Heart right ventricle (tissue), 16 donors: Measurements from ENCODE around the gene ZNF518B. TPM values are rescaled to one million over a fixed set of nuclear protein-coding genes. Genes with fewer than 3 reads are reported as not detected.

ENCODE experiments used
- ATAC-seq, 8 donors: fragments of 200-7000 bp; cut with Tn5 transposase; one replicate each; pipeline ENCODE4 v1.9.1; 2020; ENCODE audit warnings: mild to moderate bottlenecking in 8 of 8, moderate library complexity in 8 of 8, moderate number of reproducible peaks in 1 of 8
- DNase-seq, 2 donors: peaks; one replicate each; pipeline ENCODE4 v3.0.0-alpha.2; 2020
- H3K27ac ChIP-seq, 10 donors: fragments of 200-600 bp; sonication (generic) in 2 of 10; one replicate each; pipeline versions ENCODE4 v1.5.0 to v1.8.0; 2020 to 2022; ENCODE audit warnings: mild to moderate bottlenecking in 3 of 10
- H3K27me3 ChIP-seq, 7 donors: fragments of 200-600 bp; one replicate each; pipeline ENCODE4 v1.8.0; 2021 to 2022; ENCODE audit warnings: mild to moderate bottlenecking in 2 of 7
- H3K36me3 ChIP-seq, 9 donors: fragments of 200-600 bp; sonication (generic) in 1 of 9; one replicate each; pipeline versions ENCODE4 v1.5.0 to v1.8.0; 2020 to 2022; ENCODE audit warnings: mild to moderate bottlenecking in 2 of 9
- H3K4me1 ChIP-seq, 9 donors: fragments of 200-600 bp; sonication (generic) in 1 of 9; one replicate each; pipeline versions ENCODE4 v1.5.0 to v1.8.0; 2020 to 2022; ENCODE audit warnings: mild to moderate bottlenecking in 4 of 9
- H3K4me3 ChIP-seq, 10 donors: fragments of 200-600 bp; sonication (generic) in 2 of 10; one replicate each; pipeline versions ENCODE4 v1.5.0 to v1.8.0; 2020 to 2022; ENCODE audit warnings: mild to moderate bottlenecking in 7 of 10, moderate library complexity in 2 of 10
- H3K9me3 ChIP-seq, 11 donors: fragments of 200-600 bp in 10 of 11; sonication (generic) in 2 of 11; one replicate each; pipeline versions ENCODE4 v1.5.0 to v1.8.0; 2013 to 2022; ENCODE audit warnings: mild to moderate bottlenecking in 2 of 11, control low read depth in 1 of 11, moderate library complexity in 1 of 11
- WGBS, 2 donors: extraction: QIAGEN DNeasy Blood & Tissue Kit; methylation state at CpG; one replicate each; pipeline ENCODE4 v1.1.7; 2013; ENCODE audit warnings: inconsistent platforms in 1 of 2; 5-methylcytosine and 5-hydroxymethylcytosine counted together
- intact Hi-C, 10 donors: fragments of 100-400 bp; cut with DNase I; formaldehyde crosslinking; loops; one replicate each; pipeline versions ENCODE4 v1.11.1 to v1.14.2; 2022
- polyA plus RNA-seq, 2 donors: library from polyadenylated mRNA; stranded (reverse); fragments of 200-250 nt; gene quantifications; one replicate each; pipeline ENCODE4 v1.2.3, GENCODE V29; 2013
- total RNA-seq, 10 donors: library from RNA; stranded (reverse); fragmentation: NEBNext Ultra II Directional in 3 of 10; extraction: Animal tissue kit (Norgen Biotek cat#: 25700) in 3 of 10; gene quantifications; one replicate each; pipeline versions ENCODE4 v1.2.1 to v1.2.4, GENCODE V29; 2021 to 2023
- TF ChIP-seq, protein P1 (sequence below), 9 donors: fragments of 200-600 bp; sonication (generic) in 2 of 9; IDR thresholded peaks; one replicate each; pipeline versions ENCODE4 v1.5.0 to v1.8.0; 2021 to 2022; ENCODE audit warnings: antibody characterized with exemption in 9 of 9, mild to moderate bottlenecking in 5 of 9, moderate library complexity in 1 of 9
- donor health status: Arrhythmogenic right ventricular cardiomyopathy.
- donor health status: ischemic (EF 13 %, LVEDD 7.1; RV severe dilation, severe dysfunction).
- donor health status: healthy with polysubstance abuse.
- donor health status: DM: no; HTN: yes; CAD: no.
- donor health status: DM: no; HTN: no; CAD: no.
- donor health status: ischemic (EF 25% LVEDD 6.9; RV normal size, moderate dysfunction).
- donor health status: ischemic (EF 25% LVEDD 5.7; RV mildly dilated, moderate dysfunction).
- donor health status: healthy.
- donor health status: DM: yes; HTN: yes; CAD: no.
- donor health status: Ischemic cardiomyopathy.
- donor health status: ischemic (EF 35%, LVEDD 5.7; RV mildly dilated, moderate dysfunction).
- donor health status: nonischemic (EF 11% LVEDD 7.7; RV severe dilation, severe dysfunction).
- donor health status: DM: yes; HTN: yes; CAD: no.
- donor health status: PGD.
- donor health status: ischemic (EF 29% LVEDD 5.4; RV normal size, mild dysfunction).
- donor health status: nonischemic (EF 23%, LVEDD 6.1; RV moderate dilation, normal function).

Gene ZNF518B
- total and polyA plus RNA-seq, 12 donors, result 5.2 to 28.2 (median 22.5) TPM

DNA sequence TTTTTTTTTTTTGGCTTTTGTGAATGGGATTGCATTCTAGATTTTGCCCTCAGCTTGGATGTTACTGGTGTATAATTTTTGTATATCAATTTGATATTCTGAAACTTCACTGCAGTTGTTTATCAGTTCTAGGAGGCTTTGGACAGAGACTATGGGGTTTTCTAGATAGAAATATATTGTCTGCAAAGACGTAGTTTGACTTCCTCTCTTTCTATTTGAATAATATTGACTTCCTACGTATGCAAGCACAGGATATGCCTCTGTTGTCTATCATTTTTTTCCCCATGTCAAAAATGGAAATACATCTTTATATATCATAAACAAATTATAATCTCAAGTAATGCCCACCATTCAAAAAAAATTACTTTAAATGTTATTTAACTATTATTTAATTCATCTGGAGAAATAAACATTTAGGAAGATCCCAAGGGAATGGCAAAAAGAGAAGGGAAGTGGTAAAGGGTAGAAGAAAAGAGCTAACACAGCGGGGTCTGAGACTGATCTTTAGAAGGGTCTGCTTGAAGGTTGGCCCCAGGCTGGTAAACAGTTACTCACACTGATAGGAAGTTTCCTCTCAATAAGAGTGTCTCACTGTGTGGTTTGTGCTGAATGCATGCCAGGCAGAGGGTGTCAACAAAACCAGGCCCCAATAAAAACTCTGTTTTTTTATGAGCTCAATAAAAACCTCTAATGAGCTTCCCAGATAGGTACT is 35.7 kb downstream of the ZNF518B start:
- intact Hi-C loops, result no loop called here
- Histone ChIP-seq H3K27ac (no peak overlapping the region), H3K36me3 (no peaks in the 10 kb centered on the region), H3K9me3 (peaks cover 0 to 16% (median 0%) of the 10 kb centered on the region in 11 donors), H3K4me1 (no peaks in the 10 kb centered on the region), H3K4me3 (no peak overlapping the region), H3K27me3 (no peaks in the 10 kb centered on the region)
- DNase-seq (no peak), ATAC-seq (no peak)
- WGBS, 2 donors, result 52 to 59% methylated on average over 3 of the region's 3 CpGs
- TF ChIP-seq, protein P1, sequence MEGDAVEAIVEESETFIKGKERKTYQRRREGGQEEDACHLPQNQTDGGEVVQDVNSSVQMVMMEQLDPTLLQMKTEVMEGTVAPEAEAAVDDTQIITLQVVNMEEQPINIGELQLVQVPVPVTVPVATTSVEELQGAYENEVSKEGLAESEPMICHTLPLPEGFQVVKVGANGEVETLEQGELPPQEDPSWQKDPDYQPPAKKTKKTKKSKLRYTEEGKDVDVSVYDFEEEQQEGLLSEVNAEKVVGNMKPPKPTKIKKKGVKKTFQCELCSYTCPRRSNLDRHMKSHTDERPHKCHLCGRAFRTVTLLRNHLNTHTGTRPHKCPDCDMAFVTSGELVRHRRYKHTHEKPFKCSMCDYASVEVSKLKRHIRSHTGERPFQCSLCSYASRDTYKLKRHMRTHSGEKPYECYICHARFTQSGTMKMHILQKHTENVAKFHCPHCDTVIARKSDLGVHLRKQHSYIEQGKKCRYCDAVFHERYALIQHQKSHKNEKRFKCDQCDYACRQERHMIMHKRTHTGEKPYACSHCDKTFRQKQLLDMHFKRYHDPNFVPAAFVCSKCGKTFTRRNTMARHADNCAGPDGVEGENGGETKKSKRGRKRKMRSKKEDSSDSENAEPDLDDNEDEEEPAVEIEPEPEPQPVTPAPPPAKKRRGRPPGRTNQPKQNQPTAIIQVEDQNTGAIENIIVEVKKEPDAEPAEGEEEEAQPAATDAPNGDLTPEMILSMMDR (IDR thresholded peaks at IDR 0.05), result no peak

DNA sequence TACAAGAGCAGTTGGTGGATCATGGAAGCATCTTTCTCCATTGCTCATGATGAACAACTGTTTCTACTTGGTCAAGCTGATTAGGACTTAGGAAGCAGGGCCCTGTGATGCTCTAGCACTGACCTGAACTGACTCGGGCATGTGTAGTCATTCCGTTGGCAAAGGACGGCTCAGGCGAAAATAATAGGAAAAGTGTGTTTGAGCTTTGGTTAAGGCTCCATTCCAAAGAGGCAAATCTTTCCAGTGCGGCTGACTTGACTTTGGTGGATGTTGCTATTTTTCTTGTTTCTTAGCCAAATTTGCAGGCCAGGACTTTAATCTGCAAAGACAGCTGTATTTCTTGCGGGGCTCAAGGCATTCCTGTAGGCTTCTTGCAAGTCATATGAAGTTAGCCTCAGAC is 39.5 kb downstream of the ZNF518B start:
- intact Hi-C loops, result no loop called here
- Histone ChIP-seq H3K27ac (no peak overlapping the region), H3K36me3 (no peaks in the 10 kb centered on the region), H3K4me3 (no peak overlapping the region), H3K4me1 (no peaks in the 10 kb centered on the region), H3K9me3 (peaks cover 0 to 12% (median 0%) of the 10 kb centered on the region in 11 donors), H3K27me3 (no peaks in the 10 kb centered on the region)
- TF ChIP-seq, protein P1 (IDR thresholded peaks at IDR 0.05), result no peak
- ATAC-seq (peak in 1 of 8 donors; percentile 25), DNase-seq (peak in 1 of 2 donors; percentile 3)
- WGBS, 2 donors, result 83 to 85% methylated on average over 6 of the region's 6 CpGs

DNA sequence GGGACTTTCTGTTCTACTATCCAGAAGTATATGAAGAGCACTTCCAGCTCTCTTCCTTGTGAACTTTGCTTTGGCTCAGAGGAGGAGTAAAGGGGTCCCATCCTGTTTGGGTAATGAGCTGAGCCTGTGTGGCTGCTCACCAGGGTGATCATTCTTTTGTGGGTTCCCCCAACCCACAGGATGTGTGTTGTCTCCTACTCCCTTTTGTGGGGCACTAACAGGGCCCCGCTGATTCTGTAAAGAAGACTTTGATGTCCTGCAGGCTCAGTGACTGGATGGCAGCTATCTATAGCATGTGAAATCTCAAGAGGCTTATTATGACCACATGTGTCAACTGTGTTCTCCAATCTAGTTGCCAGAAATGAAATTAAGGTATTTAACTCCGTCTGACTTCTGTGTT is 40.8 kb downstream of the ZNF518B start:
- TF ChIP-seq, protein P1 (IDR thresholded peaks at IDR 0.05), result no peak
- no peaks in the 10 kb centered on the region for H3K36me3 ChIP-seq
- H3K27me3 ChIP-seq, result no peaks in the 10 kb centered on the region
- no peak overlapping the region for H3K4me3 ChIP-seq
- no peak overlapping the region for H3K27ac ChIP-seq
- H3K9me3 ChIP-seq, result peaks cover 0 to 12% (median 0%) of the 10 kb centered on the region in 11 donors
- H3K4me1 ChIP-seq, result no peaks in the 10 kb centered on the region
- DNase-seq (no peak), ATAC-seq (no peak)
- intact Hi-C loops, result no loop called here
- 32 to 43% methylated on average over 2 of the region's 2 CpGs for WGBS, 2 donors

DNA sequence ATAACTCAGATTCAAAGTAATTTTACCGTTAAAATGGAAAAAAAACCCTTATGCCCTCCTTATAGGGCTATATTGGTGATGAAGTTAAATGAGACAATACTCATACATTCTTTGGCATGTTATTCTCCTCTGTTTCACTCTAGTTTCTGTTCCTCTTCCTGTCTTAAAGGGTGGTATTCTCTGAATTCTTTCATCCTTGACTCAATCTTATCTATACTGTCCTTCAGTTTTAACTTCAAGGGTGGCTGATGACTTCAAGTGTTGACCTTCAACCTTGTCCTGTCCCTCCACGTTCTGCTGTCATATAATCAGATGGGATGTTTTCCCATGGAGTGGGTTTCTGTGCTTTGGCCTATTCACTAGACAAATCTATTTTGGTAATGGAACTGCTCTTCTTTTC is 44.0 kb downstream of the ZNF518B start:
- 46 to 51% methylated on average over 2 of the region's 2 CpGs for WGBS, 2 donors
- no peak for ATAC-seq

More for the DNA sequence above, 44.0 kb downstream of the ZNF518B start:
- H3K4me3 ChIP-seq, result no peak overlapping the region
- intact Hi-C loops, result loop anchor here in 1 of 10 donors (5.0 kb wide), 1 partner anchor 134 kb away; no protein-coding TSS in a partner anchor
- no peak overlapping the region for H3K27ac ChIP-seq
- H3K9me3 ChIP-seq, result no peaks in the 10 kb centered on the region
- H3K27me3 ChIP-seq, result no peaks in the 10 kb centered on the region
- DNase-seq, result no peak
- H3K36me3 ChIP-seq, result no peaks in the 10 kb centered on the region
- H3K4me1 ChIP-seq, result peaks cover 0 to under 1% (median 0%) of the 10 kb centered on the region in 9 donors
- TF ChIP-seq, protein P1 (IDR thresholded peaks at IDR 0.05), result no peak
